Measurements from ENCODE around the gene PCDH9.

DNA sequence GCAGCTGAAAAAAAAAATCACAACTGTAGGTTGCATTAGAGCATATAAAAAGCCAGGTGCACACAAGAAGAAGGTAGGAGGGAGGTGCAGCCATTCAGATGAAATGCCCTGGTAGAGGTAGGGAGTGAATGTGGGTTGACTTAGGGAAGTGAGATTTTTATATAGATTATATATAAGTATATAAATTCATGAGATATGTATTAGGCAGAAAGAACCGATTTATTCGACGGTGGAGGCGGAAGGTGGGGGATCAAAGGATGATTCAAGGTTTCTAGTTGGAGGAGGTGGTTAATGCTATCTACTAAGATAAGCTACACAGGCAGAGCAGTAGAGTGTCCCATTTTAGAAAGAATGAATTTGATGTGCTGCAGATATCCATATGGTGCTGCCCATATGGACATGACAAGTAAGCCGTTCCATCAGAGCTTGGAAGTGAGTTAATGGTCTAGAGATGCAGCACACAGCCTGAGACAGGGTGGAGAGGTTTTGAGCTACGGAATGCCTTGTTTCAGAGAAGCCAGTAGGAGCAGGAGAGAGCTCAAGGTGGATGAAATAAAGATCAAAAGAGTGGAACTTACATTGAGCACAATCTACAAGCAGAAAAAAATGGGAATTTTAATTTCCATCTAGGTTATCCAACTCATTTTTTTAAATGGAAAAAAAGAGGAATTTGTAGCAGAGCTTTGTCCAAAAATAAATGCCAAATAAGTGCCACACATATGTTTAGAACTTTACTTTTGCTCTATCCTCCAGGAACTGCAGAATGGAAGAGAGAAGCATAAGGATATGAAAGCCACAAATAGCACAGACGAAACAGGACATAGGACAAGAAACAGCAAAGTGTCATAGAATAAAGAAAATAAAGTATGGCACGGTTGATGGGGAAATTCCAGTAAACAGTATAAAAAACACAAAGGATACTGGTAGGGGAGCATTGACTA, 177.3 kb downstream of the PCDH9 start:
- TF ChIP-seq EZH2 (IDR thresholded peaks at IDR 0.05; ENCODE audit: borderline replicate concordance, low read length) (no peak), CTCF (IDR thresholded peaks at IDR 0.05; ENCODE audit: low read length) (no peak)

Data from OCI-LY1 (cell line).